Stimulated activated CD4-positive, alpha-beta T cell treated with anti-CD3 and anti-CD28 coated beads, TNF-alpha, amount 100 ng/mL, for 24 hours (primary cell): Measurements from ENCODE around the gene ETS1.

Source experiments
- DNase-seq, 3 experiments: peaks; one replicate each; pipeline ENCODE4 v3.0.0-alpha.2; 2020; ENCODE audit warnings: low read depth in 3 of 3

ETS1 gene

DNA sequence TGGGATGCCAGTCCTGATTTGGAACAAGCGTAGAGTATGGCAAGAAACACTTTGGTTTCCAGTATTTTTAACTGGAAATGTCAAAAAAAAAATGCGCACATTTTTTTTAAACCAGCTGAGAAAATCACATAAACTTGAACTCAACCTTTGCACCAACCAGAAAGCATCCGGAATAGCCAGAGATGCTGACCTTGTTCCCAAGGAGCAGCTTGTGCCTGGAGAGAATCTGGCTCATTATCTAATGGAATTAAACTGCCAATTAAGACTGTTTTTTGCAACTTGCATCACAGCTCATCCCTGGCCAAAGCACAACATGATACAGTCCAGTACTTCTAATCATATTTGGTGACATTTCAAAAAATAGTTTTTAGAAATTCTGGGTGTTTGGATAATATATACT lies 8.4 kb upstream of the ETS1 start:
- no peak for DNase-seq

DNA sequence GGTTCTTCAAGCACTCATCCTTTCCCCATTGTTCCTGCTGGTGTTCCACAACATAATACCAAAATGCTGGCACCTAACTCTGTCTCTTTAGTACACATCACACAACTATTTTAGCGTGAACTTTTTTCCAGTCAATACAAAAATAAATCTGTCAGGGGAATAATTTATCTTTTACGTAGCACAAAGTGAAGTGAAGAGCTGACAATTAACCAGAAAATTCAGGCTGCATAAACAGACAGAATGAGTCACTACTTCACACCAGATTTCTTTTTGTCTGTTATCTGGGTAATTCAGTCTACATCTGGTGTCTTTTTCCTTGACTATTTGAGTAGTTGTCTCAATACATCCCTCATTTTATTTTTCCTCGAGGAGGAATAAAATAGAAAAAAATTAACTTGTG lies 7.9 kb upstream of the ETS1 start:
- DNase-seq = no peak

DNA sequence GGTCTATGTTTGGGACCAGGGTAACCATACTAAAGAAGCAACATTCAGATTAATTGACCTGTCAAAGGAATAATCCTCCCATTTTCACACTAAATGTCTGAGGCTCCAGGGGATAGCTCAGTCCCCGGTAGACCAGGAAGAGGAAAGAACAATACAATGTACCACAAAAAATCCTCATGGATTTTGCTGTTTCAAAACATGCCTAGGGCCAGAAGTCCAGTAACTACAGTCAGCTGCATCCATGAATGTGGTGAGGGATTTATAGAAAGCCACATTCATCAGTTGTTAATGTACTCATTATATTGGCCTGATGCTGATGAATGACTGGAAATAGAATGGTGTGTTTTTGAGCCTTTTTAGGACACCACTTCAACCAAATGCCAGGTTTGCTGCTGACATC lies 6.9 kb upstream of the ETS1 start:
- DNase-seq = no peak

DNA sequence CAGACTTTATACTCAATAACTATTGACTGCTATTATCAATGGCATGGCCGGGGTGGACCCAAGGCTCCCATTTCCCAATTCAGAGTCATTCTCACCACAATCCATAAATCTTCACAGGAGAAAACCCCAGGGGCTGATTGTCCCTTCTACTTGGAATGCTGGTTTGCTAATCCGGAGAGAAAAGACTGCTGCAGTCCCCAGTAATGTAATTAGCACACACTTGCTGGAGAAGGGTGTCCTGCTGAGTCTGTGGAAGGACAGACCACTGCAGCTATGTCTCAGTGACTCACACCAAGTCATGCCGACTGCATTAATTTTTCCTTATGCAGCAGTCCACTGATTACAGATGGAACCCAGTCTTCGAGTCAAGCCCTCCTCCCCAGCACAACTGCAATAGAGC lies 5.9 kb upstream of the ETS1 start:
- DNase-seq = no peak

DNA sequence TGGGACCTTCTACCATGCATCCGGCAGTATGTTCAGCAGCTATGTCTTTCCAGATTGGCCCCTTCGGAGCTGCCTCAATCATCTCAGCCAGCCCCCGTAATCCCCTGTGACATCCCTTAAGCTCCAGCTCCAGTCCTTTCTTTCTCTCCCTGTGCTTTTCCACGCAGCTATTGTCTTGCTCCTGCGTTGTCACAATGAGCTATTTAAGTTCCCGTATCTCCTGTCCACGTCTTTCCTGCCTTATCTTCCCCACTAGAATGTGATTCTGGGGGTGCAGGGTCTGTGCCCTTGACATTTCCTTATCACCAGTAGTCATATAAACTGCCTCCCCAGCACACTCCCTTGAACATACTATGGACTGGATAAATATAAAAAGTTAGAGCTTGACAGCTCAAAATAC lies 5.1 kb upstream of the ETS1 start:
- no peak for DNase-seq

DNA sequence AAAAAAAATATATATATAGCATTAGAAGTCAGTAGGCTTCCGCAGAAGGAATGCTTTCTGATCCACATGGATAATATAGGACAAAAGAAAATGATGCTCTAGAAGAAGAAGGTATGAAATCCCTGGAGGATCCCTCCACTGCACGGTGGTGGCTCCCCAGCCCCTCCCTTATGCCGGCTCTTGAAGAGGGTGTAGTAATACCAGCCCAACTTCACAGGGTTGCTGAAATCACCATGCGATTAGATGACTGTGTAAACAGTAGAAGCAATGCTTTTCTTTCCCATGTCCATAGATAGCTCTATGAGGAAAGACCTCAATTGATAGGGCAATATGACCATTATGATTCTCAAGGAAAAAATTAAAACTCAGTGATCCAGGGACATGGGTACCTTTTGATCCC lies 3.2 kb upstream of the ETS1 start:
- no peak for DNase-seq

DNA sequence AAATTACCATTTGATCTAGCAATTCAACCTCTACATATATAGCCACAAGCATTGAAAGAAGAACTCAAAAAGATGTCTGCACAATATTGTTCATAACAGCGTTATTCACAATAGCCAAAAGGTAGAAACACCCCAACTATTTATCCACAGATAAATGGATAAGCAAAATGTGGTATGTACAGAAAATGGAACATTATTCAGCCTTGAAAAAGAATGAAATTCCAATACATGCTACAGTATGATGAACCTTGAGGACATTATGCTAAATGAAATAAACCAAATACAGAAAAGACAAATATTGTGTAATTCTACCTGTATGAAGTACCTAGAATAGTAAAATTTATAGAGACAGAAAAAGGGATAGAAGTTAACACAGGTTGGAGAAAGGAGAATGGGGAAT lies 2.6 kb upstream of the ETS1 start:
- no peak for DNase-seq

DNA sequence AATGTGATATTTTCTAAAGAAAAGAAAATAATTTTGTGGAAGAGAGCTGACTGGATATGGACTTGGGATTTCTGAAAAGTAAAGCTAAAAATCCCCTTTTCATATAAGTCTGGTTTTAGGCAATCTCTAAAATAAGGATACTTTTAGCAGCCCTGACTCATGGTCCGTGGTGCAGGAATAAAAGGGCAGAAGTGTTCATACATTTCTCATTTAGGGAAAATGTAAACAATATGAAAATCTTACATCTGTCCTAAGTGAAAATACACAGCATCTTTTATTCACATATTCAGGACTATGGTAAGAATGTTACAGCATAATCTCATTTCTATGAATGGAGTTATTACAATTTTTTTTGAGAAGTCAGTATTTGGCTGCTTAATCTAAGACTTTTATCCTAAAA lies 735 bp upstream of the ETS1 start:
- no peak for DNase-seq

DNA sequence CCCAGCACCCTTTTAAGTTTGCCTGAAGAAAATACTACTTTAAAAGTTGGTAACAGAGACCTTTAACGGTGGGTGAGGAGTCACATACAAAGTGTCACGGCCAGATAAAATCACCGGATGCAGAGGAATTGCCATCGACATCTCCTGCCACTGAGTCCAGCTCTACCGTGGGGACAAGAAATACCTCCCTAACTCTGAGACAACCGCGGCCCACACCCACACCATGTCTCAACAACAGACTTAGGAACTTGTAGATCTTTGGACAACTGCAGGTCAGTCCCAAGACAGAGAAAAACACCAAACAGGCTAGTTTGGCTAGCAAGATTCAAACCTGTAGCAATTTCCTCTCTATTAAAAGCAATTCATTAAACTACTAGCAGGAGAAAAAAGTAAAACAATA lies 669 bp downstream of the ETS1 start:
- DNase-seq = no peak

DNA sequence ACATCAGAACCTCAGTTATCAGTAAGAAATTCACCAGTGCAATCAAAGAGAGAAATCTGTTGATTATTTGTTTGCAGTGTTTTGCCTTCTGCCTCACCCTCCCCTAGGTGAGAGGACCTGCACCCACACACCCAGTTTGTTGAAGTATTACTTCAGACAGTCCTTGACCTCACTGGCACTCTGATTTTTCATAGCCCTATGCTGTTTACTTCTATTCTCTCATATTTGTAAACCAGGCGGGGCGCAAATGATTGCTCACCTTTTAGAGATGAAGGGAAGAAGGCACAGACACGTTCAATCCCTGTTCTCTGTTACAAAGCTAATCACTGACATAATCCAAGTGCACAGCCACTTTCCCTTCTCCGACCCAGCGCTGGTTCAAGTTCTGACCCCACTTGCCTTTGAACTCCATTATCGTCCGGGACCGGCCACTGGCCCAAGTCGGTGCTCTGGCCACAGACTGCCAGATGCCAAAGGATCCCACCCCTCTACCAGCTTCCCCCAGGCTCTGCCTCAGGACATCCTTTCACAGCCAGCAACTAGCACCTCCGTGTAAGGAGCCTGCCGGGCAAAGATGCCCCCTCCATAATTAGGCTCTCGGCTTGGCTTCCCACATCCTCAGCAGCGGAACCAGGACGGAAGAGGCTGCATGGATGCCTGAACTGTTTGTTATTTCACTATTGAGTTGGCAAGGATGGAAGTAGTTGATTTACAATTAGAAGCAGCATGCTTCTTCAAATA lies 1.7 kb downstream of the ETS1 start:
- DNase-seq = no peak

DNA sequence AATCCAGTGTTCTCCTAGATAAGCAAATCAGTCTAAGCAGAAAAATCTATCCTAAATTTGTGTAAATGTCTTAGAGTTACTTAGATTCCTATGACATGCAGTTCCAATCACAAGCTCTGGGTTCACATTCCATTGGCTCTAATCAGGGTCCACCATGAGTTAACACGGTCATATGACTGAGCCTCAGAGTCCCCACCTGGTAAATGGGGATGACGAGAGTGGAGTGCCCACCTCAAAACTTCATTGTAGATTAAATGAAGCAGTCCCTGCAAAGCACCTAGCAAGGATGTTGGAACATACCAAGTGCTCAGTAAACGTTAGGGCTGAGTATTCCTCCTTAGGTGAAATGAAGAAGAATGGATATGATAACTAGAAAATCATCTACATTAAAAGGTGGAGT lies 3.1 kb downstream of the ETS1 start:
- DNase-seq = no peak

DNA sequence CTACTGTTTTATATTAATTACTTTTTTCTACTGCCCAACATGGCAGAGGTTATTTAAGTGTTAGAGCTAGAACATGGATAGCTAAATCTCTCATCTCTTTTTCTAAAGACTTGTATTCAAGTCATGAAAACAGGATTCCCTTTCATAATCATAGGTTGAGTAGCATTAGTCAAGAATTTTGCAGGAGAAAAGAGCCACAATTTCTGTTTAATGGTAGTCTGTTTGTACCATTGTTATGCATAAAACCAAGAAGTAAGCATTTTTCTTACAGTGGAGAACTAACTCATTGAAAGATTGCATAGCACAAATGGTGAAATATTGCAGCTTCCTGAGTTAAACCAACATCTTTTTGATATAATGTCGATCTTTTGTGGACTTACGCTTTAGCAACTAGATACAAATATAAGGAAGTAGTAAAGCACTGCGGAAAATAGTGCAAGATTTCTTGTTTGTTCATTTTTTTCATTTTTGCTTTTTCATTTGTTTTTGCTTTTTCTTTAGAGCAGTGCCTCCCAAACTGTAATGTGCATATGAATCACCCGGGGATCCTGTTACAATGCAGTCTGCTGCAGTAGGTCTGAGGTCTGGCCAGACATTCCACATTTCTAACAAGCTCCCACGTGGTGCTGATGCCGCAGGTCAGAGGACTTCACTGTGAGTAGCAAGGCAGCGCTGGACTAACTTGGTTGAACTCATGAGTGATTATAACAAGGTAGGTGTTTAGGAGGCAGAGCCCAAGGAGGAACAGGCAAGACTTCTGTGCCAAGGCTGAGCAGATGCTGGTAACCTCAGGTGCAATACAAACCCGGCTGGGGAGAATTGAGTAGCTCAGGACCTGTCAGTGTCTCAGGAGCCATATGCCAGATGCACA lies 4.6 kb downstream of the ETS1 start:
- no peak for DNase-seq

DNA sequence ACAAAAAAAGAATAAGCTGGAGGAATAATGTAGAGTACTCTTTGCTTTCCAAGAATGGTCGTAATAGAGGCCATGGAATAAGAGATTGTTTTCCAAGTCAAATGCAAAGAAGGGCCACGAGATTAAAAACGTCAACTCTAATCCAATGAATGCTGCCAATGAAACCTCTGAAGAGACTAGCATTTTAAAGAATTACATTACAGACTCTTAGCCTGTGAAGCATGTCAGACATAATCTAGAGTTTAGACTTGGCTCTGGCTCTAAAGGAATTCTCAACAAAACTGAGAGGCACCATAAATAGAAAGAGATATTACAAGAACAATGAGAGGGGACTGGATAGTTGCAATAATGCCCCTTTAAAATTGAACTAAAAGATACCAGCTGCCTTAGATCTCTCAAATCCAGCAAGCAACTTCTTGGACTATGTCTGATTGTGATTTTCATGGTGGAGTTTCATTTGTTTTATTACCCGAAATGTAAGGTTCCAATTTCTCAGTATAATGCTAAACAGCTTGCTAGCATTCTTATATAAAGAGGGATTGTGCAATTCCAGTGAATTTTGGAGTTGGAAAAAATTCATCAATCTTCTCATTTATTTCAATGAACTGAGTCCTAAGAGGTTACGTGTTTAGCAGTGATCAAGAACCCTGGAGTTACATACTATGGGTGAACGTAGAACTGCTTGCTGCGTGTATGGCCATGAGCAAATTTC lies 5.6 kb downstream of the ETS1 start:
- no peak for DNase-seq

DNA sequence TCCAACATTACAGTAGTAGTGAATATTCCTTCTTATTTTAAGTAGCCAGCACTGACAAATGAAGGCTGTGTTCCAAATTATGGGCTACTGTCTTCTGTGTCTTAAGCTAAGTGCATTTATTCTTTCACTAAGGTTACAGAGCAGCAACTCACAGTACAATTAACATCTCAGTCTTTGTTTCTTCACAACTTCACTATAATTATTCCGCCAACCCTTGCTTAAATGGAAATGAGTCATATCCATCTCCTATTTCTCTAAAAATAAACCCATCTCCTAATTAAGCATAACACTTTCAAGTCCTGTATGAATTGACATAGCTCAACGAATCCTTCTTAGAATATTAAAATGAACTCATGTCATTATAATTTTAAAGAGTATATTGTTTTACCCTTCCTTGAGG lies 6.7 kb downstream of the ETS1 start:
- DNase-seq = no peak

DNA sequence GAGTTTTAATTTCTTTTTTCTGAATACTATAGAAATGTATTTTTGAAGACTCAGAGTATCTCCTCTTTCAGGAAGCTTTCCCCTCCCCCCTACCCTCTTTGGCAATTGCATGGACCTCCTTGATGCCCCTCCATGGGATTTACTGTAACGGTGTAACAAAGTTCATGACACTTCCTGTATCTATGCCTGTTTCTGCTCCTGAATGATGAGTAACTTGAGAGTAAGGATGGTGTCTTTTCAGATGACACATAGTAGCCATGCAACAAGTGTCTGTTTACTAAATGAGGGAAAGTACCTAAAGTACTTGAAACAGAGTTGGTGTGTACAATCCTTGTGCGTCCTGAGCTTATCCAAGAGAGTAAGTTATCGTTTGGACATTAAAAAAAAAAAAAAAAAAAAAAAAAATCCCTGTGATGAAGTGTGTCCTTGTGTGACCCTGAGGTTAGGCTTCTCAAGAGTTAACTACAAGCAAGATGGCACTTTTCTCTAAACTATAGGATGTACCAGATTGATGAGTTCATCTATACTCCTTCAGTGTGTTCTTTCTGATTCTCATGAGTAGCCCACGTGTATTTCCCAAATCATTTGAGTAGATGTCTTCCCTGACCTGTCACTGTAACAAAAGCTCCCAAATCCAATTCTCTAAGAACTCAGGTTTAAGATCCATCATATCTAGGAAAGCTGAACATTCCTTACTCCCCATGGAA lies 7.4 kb downstream of the ETS1 start:
- no peak for DNase-seq

DNA sequence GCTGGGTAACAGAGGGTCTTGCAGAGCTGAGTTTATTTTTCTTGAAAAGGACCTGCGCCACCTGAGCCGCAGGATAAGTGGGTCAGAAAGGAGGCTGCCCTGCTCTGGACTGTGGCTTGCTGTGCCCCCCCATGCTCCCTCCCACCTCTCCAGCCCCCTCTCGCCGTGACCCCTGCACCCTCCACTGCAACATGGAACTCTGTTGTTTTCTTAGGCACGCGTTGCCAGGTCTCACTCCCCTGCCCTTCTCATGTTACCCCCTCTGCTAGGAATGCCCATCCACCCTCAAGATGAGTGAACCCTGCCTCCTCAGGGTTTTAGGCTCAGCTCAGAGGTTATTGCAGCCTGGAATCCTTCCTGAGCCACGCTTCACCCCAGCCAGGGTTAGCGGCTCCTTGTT lies 10.8 kb downstream of the ETS1 start:
- no peak for DNase-seq

DNA sequence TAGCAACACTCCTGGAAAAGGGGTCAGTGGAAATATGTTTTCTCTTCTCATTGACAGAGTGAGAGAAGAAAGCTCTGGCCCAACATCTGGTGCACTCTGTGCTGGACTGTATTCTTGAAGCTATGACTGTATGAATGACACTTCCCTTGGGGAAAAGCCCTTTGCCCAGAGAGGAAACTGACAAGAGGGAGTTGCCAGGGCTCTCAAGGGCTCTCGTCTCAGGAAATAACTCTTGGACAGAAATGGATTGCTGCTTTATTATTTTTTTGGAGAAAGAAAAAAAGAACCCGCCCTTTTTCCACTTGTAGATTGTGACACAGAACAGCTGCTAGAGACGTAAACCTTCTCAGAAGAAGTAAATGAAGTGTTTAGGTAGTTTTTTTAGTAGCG lies 11.4 kb downstream of the ETS1 start:
- DNase-seq = no peak

DNA sequence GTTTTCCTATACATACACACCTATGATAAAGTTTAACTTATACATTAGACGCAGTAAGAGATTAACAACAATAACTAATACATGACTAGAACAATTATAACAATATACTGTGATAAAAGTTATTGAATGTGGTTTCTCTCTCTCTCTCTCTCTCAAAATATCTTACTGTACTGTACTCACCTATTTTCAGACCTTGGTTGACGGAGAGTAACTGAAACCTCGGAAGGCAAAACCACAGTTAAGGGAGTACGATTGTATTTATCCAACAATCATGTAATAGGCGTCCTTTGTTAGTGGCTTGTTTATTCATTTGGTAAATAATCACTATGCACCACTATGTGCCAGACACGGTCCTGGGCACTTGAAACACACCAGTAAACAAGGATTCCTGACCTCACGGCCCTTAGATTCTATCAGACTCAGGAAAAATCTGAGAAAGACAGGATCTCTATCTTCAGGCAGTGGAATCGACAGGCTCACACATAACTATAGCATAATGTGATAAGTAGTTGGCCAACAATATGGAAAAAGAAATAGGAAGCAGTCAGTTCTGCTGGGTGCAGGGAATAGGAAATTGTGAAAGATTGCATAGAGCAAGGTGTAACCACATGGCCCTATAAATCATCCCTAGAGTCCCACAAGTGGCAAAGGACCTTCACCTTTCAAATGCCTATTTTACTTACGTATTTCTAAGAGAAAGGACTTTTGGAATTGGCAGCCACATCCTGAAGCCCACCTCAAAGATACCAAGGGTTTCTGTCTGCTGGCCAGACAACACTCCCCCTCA lies 12.0 kb downstream of the ETS1 start:
- no peak for DNase-seq

DNA sequence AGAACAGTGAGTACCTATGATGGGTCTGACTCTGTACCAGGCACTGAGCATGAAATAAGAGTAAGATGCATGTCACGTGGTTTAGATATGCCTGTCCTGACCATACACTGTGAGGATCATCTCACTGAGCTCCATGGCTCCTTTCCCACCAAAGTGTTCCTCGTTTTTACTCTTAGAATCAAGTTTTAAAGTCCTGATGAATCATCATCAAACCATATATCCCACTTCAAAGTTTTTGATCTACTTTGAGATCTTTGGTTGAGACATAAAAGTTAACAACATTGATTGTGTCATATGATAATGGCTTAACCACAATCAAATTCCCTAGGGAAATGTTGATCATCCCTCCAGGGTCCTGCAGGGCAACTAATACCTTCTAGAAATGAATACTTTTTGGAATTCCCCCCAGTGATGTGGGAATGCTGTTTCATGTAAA lies 12.8 kb downstream of the ETS1 start:
- no peak for DNase-seq

DNA sequence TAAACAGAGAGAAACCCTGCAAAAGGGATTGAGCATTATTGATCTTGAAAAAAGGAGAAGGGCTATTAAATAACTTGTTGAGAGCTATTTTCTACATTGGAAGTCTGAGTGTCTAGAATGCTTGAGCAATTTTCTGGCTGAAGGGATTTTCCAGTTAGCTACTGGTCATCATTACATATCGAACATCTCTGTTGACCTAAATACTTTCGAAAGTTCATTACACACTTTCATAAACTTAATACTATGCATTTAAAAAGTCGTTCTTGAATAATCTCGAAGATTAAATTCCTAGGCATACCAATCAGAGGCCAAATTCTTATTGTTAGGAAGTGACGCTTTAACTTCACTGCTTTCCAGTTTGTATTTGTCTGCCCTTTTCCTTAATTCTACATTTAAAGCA lies 13.7 kb downstream of the ETS1 start:
- DNase-seq = no peak

DNA sequence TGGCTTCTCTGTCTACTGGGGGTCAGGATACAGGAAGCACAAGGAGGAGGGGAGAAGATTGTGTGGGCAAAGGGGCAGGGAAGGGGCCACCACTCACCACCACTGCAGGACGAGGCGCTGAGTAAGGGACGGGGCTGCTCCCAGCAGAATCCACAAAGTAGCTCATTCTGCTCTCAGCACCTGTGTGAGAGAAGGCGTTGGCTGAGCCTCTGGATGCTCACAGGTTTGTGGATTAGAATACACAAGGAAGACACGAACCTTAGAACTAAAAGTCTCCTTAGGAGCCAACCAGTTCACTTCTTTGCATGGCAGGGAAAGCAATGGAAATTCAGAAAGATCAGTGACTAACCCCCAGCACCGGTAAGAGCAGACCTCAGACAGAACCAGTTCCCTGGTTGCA lies 14.4 kb downstream of the ETS1 start:
- no peak for DNase-seq
